ENCODE results near the gene TEX30. TPM values are rescaled to one million over a fixed set of nuclear protein-coding genes. Genes with fewer than 3 reads are reported as not detected.

Gene TEX30
- total RNA-seq, 2 experiments from 2014 or later = 40.1 to 43.3 TPM

GRCh38 chr13:102779436-102780159, 6.0 kb upstream of the TEX30 start:
- peak; percentile 51 for DNase-seq
- peaks cover 37% of the 10 kb centered on the region for H3K36me3 Mint-ChIP-seq (ENCODE audit: low read depth)
- no peaks in the 10 kb centered on the region for H3K27me3 Mint-ChIP-seq (ENCODE audit: low read depth)
- H3K9me3 Mint-ChIP-seq (ENCODE audit: insufficient read depth) = peaks cover 9% of the 10 kb centered on the region
- POLR2A ChIA-PET = interaction anchor here (0.8 to 2.0 kb wide), 4 partner anchors 18 to 184 kb away, joined by 3 to 10 read pairs (median 4); partner anchors contain the start of gene ERCC5
- H3K4me1 Mint-ChIP-seq (ENCODE audit: low read depth) = peaks cover 53% of the 10 kb centered on the region
- H3K27ac Mint-ChIP-seq = peak overlapping the region; percentile 99
- peak; percentile 81 for ATAC-seq
- CTCF ChIA-PET = interaction anchor here (1.0 to 1.5 kb wide), 2 partner anchors 21 to 188 kb away, joined by 4 to 11 read pairs; no protein-coding TSS in a partner anchor
- H3K4me3 Mint-ChIP-seq = peak overlapping the region; percentile 67

GRCh38 chr13:102777736-102778135, 4.2 kb upstream of the TEX30 start:
- DNase-seq = no peak
- peaks cover 7% of the 10 kb centered on the region for H3K9me3 Mint-ChIP-seq (ENCODE audit: insufficient read depth)
- ChIA-PET POLR2A (no interaction called here), CTCF (no interaction called here)
- H3K36me3 Mint-ChIP-seq (ENCODE audit: low read depth) = peaks cover 30% of the 10 kb centered on the region
- H3K27me3 Mint-ChIP-seq (ENCODE audit: low read depth) = no peaks in the 10 kb centered on the region
- peaks cover 64% of the 10 kb centered on the region for H3K4me1 Mint-ChIP-seq (ENCODE audit: low read depth)
- H3K27ac Mint-ChIP-seq = no peak overlapping the region
- ATAC-seq = no peak
- H3K4me3 Mint-ChIP-seq = no peak overlapping the region

- CTCF ChIA-PET = interaction anchor here (0.6 to 5.2 kb wide), 3 partner anchors 9 to 24 kb away, joined by 3 to 32 read pairs (median 3); partner anchors contain the start of gene POGLUT2
- DNase-seq (no peak), ATAC-seq (no peak)
- Mint-ChIP-seq H3K4me1 (ENCODE audit: low read depth) (peaks cover 74% of the 10 kb centered on the region), H3K27me3 (ENCODE audit: low read depth) (no peaks in the 10 kb centered on the region), H3K36me3 (ENCODE audit: low read depth) (peaks cover 29% of the 10 kb centered on the region), H3K4me3 (no peak overlapping the region), H3K27ac (peak overlapping the region; percentile 3), H3K9me3 (ENCODE audit: insufficient read depth) (no peaks in the 10 kb centered on the region)
- POLR2A ChIA-PET = interaction anchor here (1.1 to 1.3 kb wide), 3 partner anchors 25 to 180 kb away, joined by 3 read pairs; partner anchors contain the start of genes ERCC5 and TPP2
Measured at GRCh38 chr13:102776271-102776670, 2.7 kb upstream of the TEX30 start.

- DNase-seq (no peak), ATAC-seq (no peak)
- Mint-ChIP-seq H3K27ac (peak overlapping the region; percentile 92), H3K9me3 (ENCODE audit: insufficient read depth) (no peaks in the 10 kb centered on the region), H3K27me3 (ENCODE audit: low read depth) (no peaks in the 10 kb centered on the region), H3K4me1 (ENCODE audit: low read depth) (peaks cover 73% of the 10 kb centered on the region), H3K4me3 (peak overlapping the region; percentile 84), H3K36me3 (ENCODE audit: low read depth) (peaks cover 28% of the 10 kb centered on the region)
- ChIA-PET CTCF (interaction anchor here (1.1 to 5.2 kb wide), 2 partner anchors 16 to 26 kb away, joined by 6 to 32 read pairs; no protein-coding TSS in a partner anchor), POLR2A (interaction anchor here (1.2 to 4.3 kb wide), 4 partner anchors 24 to 178 kb away, joined by 3 to 62 read pairs (median 34); partner anchors contain the start of genes BIVM, ERCC5, POGLUT2 and TPP2)
Measured at GRCh38 chr13:102774591-102775520, 1.3 kb upstream of the TEX30 start.

GRCh38 chr13:102774214-102774568, 605 bp upstream of the TEX30 start:
- ChIA-PET CTCF (interaction anchor here (1.0 to 5.2 kb wide), 4 partner anchors 17 to 181 kb away, joined by 4 to 32 read pairs (median 6); no protein-coding TSS in a partner anchor), POLR2A (interaction anchor here (0.6 to 4.3 kb wide), 10 partner anchors 11 to 380 kb away, joined by 3 to 62 read pairs (median 3); partner anchors contain the start of genes BIVM, ERCC5, POGLUT2 and TPP2)
- Mint-ChIP-seq H3K27ac (peak overlapping the region; percentile 92), H3K4me1 (ENCODE audit: low read depth) (peaks cover 69% of the 10 kb centered on the region), H3K4me3 (peak overlapping the region; percentile 84), H3K27me3 (ENCODE audit: low read depth) (no peaks in the 10 kb centered on the region), H3K36me3 (ENCODE audit: low read depth) (peaks cover 27% of the 10 kb centered on the region), H3K9me3 (ENCODE audit: insufficient read depth) (no peaks in the 10 kb centered on the region)
- ATAC-seq (no peak), DNase-seq (no peak)

GRCh38 chr13:102772042-102772425, 1.6 kb downstream of the TEX30 start:
- no peaks in the 10 kb centered on the region for H3K9me3 Mint-ChIP-seq (ENCODE audit: insufficient read depth)
- ATAC-seq (no peak), DNase-seq (no peak)
- POLR2A ChIA-PET = interaction anchor here (2.9 to 4.3 kb wide), 2 partner anchors 27 to 76 kb away, joined by 9 to 62 read pairs; partner anchors contain the start of genes BIVM and POGLUT2
- CTCF ChIA-PET = interaction anchor here (1.0 to 5.2 kb wide), 3 partner anchors 26 to 56 kb away, joined by 3 to 32 read pairs (median 4); no protein-coding TSS in a partner anchor
- no peak overlapping the region for H3K27ac Mint-ChIP-seq
- peak overlapping the region; percentile 84 for H3K4me3 Mint-ChIP-seq
- H3K27me3 Mint-ChIP-seq (ENCODE audit: low read depth) = no peaks in the 10 kb centered on the region
- H3K4me1 Mint-ChIP-seq (ENCODE audit: low read depth) = peaks cover 53% of the 10 kb centered on the region
- H3K36me3 Mint-ChIP-seq (ENCODE audit: low read depth) = peaks cover 37% of the 10 kb centered on the region

DNA sequence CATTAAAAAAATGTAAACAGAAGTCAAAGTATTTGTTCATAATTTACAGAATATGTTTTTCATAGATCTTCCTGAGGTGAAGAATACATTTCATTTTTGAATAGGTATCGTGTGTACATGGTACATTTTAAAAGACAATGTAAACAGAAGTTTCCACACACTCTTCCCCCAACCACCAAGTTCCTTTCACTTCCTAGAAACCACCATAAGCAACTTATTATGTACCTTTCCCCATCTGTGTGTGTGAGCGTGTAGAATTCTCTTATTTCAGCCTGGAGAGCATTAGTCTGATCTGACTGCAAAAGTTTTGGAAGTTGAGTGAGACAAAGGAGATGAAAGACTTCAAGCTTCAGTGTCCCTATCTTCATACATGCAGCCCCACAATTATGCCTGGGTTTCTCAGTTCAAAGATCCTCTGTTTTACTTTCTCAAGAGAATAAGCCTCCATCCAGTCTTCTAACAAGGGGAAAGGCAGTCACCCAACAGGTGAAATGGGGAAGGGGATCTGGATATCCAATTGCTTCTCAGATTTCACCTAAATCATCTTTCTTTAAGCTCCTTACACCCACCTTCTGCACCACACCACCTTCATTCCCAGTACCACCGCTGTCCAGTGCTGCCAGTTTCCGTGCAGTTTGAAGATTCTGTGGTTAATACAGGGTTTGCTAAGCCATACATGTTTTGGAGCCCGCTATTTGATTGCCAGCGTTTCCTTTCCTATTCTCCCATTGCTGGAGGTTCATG, 2.1 kb downstream of the TEX30 start:
- ChIA-PET CTCF (interaction anchor here (0.8 to 1.5 kb wide), 3 partner anchors 26 to 180 kb away, joined by 3 to 4 read pairs (median 3); no protein-coding TSS in a partner anchor), POLR2A (interaction anchor here (2.9 to 4.3 kb wide), 2 partner anchors 28 to 76 kb away, joined by 9 to 62 read pairs; partner anchors contain the start of genes BIVM and POGLUT2)
- no peak for DNase-seq
- Mint-ChIP-seq H3K27me3 (ENCODE audit: low read depth) (no peaks in the 10 kb centered on the region), H3K9me3 (ENCODE audit: insufficient read depth) (no peaks in the 10 kb centered on the region), H3K4me3 (peak overlapping the region; percentile 84), H3K4me1 (ENCODE audit: low read depth) (peaks cover 51% of the 10 kb centered on the region), H3K36me3 (ENCODE audit: low read depth) (peaks cover 42% of the 10 kb centered on the region), H3K27ac (peak overlapping the region; percentile 2)
- ATAC-seq = no peak

GRCh38 chr13:102770435-102770834, 3.2 kb downstream of the TEX30 start:
- no peak overlapping the region for H3K4me3 Mint-ChIP-seq
- DNase-seq (no peak), ATAC-seq (no peak)
- peaks cover 47% of the 10 kb centered on the region for H3K4me1 Mint-ChIP-seq (ENCODE audit: low read depth)
- peaks cover 50% of the 10 kb centered on the region for H3K36me3 Mint-ChIP-seq (ENCODE audit: low read depth)
- ChIA-PET CTCF (interaction anchor here (0.7 to 1.5 kb wide), 4 partner anchors 18 to 179 kb away, joined by 3 to 4 read pairs (median 3); no protein-coding TSS in a partner anchor), POLR2A (interaction anchor here (1.0 to 4.3 kb wide), 2 partner anchors 29 to 30 kb away, joined by 3 to 62 read pairs; partner anchors contain the start of genes BIVM and POGLUT2)
- no peaks in the 10 kb centered on the region for H3K9me3 Mint-ChIP-seq (ENCODE audit: insufficient read depth)
- H3K27ac Mint-ChIP-seq = no peak overlapping the region
- no peaks in the 10 kb centered on the region for H3K27me3 Mint-ChIP-seq (ENCODE audit: low read depth)

- H3K4me3 Mint-ChIP-seq = no peak overlapping the region
- peaks cover 55% of the 10 kb centered on the region for H3K36me3 Mint-ChIP-seq (ENCODE audit: low read depth)
- POLR2A ChIA-PET = interaction anchor here (1.0 kb wide), 1 partner anchor 31 kb away, joined by 3 read pairs; no protein-coding TSS in a partner anchor
- no peak overlapping the region for H3K27ac Mint-ChIP-seq
- H3K9me3 Mint-ChIP-seq (ENCODE audit: insufficient read depth) = no peaks in the 10 kb centered on the region
- peaks cover 41% of the 10 kb centered on the region for H3K4me1 Mint-ChIP-seq (ENCODE audit: low read depth)
- DNase-seq = no peak
- no peaks in the 10 kb centered on the region for H3K27me3 Mint-ChIP-seq (ENCODE audit: low read depth)
- CTCF ChIA-PET = interaction anchor here (1.0 to 2.7 kb wide), 8 partner anchors 10 to 188 kb away, joined by 3 to 13 read pairs (median 4); a partner anchor contains a TSS
- no peak for ATAC-seq
Measured at GRCh38 chr13:102769679-102770078, 3.9 kb downstream of the TEX30 start.

DNA sequence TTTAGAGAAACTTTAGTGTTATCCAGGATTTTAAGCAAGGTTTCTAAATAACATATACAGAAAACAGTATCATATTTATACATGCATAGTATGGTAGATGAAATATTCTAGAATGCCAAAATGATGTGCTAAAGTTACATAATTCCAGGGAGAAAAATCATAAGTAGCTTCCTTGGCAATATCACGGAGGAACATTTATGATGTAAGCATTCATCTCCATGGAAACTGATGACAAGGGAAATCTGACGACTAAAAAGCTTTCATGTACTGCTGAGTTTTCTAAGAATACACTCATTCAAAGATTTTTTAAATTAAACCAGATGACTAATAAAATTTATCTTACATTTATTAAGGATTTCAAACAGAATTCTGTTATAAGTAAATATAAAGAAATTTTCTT, 4.7 kb downstream of the TEX30 start:
- Mint-ChIP-seq H3K4me3 (no peak overlapping the region), H3K27ac (no peak overlapping the region), H3K4me1 (ENCODE audit: low read depth) (peaks cover 33% of the 10 kb centered on the region), H3K9me3 (ENCODE audit: insufficient read depth) (no peaks in the 10 kb centered on the region), H3K36me3 (ENCODE audit: low read depth) (peaks cover 54% of the 10 kb centered on the region), H3K27me3 (ENCODE audit: low read depth) (no peaks in the 10 kb centered on the region)
- no peak for DNase-seq
- ChIA-PET CTCF (interaction anchor here (1.0 to 2.7 kb wide), 7 partner anchors 10 to 177 kb away, joined by 3 to 13 read pairs (median 4); a partner anchor contains a TSS), POLR2A (interaction anchor here (0.7 kb wide), 1 partner anchor 32 kb away, joined by 3 read pairs; no protein-coding TSS in a partner anchor)
- no peak for ATAC-seq
